HG03342 (cell line): ENCODE results near the gene NR3C2.

ENCODE experiments used
- ATAC-seq: cut with Tn5 transposase; IDR thresholded peaks from one replicate; pipeline ENCODE4 v1.9.1; 2021; ENCODE audit warnings: mild to moderate bottlenecking, moderate library complexity; ENCODE audit not compliant: unreplicated experiment

The NR3C2 gene

DNA sequence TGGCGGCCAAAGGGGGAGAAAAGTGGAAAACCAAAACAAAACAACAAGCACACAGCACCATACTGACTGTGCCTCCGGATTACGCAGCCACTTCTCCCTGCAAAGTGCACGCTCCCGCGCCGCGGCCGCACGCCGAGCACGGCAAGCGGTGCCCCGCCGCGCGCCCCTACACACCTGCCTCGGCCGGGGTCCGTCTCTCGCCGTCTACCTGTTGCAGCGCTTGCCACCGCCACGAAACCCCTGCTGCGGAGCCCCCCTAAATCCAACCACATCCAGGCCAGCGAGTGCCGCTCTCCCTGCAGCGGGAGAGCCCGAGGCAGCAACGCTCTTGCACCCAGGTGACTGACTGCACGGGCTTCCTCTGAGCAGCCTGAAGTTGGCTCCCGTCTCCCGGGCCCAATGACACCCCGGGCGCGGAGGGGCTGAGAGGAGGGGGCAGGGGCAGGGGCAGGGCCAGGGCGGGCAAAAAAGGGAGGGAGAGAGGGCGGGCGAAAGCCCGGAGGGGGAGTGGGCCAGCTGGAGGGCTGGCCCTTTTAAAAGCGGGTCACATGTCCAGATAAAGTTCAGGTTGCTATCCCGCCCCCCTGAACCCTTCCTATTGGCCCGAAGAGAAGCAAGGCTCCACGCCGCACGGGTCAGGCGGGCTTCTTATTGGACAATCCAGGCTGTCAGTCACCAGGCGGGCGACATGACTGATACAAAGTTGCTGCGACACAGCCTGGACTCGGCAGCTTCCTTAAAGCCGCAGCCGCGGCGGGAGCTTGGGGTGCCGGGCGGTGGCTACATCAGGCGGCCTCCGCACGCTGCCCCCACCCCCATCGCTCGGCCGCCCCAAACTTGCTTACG lies at the start of gene NR3C2:
Gene NR3C2, minus strand, starts transcription at position 429 of the 846 bp plus-strand sequence.
- peak; percentile 97 for ATAC-seq

DNA sequence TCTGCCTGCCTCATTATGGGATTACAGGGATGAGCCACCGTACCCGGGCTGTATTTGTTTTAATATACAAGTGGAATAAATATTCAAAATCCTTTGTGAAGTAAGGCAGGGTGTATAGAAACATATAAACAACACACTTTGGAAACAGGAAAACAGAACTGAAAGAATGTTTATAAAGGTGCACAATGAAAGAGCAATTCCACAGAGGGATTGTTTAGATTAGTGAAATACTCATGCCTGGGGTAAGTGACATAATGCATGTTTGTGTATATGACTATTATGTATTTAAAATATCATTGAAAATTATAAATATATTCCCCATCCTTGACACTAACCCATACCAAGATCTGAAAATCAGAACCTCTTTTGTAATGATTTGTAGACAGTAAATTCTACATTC lies 45.0 kb upstream of the NR3C2 start:
- no peak for ATAC-seq

GRCh38 chr4:148481636-148482035 lies 39.4 kb upstream of the NR3C2 start:
- no peak for ATAC-seq

DNA sequence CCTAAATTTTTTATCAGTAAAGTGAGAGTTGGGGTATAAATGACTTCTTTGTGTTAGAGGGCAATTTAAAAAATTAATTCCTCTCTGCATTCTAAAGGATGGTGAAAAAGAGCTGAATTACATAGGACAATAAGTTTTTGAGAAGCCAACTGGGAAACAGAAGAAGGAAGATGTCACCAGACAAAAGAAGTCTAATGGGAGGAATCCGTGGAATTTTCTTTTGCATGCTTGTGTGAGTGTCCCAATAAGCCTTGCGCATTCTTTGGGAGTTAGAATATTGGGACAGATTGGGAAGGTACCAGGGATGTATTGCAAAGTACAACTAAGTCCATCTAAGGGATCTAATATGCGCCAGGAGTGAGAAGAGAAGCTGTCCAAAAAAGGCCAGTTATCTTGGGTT lies 35.1 kb upstream of the NR3C2 start:
- no peak for ATAC-seq

DNA sequence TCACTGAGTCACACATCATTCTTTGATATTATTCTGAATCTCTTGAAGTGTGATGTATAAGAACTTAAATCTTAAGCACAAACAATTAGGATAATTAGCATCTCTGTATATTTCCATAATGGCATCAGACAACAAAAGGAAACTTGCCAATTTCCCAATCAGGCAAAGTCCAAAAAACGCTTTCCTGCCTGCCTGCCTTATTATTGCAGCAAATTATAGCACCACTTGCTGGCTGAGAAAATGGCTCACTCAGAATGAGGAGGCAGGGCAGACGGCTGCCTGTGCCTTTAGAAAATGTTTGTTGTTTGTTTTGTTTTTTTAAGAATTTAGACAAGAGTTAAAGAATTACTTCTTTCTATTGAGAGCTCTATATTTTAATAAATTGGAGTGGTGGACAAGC lies 27.7 kb upstream of the NR3C2 start:
- ATAC-seq: no peak

DNA sequence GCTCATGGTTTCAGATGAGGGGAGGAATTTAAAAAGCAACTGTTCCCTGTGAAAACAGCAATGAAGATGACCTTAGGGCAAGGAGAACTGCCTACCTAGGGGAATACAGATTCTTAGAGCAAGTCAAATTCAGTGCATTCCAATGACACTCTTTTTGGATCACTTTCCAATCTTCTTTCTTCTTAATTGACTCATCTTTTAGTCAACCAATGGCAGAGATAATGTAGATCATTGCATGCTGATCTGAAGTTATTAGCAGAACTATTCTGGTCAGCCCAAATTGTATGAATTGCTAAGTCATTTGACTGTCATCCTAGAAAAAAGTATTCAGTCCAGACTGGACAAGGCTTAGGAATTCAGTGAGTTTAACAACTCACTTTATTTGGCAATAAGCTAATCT lies 12.6 kb upstream of the NR3C2 start:
- ATAC-seq: no peak

DNA sequence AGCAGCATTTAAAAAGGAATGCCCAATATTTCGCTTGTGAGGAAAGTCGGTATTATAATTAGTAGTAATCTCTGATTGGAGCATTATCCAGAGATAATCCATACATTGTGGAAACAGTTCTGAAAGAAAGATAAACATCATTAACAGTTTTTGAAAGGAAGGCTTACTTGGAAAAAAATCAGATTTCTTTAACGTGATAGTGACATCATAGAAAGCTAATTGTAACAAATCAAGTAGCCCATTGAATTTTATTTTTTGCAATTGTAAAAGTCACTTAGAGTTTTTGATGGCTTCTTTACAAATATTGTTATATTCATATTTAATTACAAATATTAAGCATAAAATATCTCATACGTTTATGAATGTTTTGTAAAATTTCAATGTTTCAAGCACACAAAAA lies 11.6 kb upstream of the NR3C2 start:
- ATAC-seq: no peak

DNA sequence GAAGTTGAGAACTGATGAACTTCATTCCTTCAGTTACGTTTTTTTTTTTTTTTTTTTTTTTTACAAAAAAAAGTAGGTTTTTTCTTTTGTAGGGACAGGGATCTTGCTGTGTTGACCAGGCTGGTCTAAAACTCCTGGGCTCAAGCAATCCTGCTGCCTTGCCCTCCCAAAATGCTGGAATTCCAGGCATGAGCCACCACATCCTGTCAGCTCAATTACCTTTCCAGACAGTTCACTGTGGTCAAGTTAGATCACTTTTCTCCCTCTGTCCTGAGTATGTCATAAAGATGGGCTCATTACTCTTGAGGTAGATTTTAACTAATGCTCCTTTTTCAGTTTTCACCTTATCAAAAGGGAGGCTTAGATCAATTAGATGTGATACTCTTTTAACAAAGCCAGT lies 10.8 kb upstream of the NR3C2 start:
- no peak for ATAC-seq

DNA sequence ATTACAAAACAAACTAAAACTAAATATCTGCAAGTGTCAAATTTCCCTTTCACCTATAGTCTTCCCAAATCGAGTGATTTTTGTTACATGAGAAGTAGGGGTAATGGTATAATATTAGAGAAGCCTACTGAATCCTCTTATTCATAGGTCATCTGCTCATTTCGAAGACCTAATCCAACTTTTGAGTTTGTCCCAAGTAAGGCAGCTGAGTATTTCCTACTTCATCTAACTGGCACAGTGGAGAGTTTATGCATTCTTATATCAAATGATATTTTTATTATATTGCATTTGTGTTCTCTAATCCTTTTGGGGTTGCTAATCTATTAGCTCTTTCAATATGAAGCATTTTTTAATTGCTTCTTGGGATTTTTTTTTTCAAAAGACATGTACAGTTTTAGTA lies 7.7 kb upstream of the NR3C2 start:
- no peak for ATAC-seq

DNA sequence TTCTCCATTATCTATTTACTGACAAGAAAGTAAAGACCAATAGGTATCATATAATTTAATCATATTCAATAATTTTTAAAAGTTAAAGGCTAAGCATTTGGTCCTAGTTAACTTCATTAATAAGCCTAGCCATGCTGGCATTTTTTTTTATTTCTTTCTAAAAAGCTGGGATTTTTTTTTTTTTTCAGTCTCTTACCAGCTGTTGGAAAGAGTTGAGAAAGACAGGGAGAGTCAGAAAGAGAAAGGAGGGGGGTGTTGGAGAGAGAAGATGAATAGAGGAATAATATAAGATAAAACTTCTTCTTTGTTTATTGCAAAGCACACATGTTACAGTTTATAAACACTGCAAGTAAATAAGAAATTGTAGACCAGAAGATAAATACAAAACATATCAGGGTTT lies 5.9 kb upstream of the NR3C2 start:
- ATAC-seq: no peak

DNA sequence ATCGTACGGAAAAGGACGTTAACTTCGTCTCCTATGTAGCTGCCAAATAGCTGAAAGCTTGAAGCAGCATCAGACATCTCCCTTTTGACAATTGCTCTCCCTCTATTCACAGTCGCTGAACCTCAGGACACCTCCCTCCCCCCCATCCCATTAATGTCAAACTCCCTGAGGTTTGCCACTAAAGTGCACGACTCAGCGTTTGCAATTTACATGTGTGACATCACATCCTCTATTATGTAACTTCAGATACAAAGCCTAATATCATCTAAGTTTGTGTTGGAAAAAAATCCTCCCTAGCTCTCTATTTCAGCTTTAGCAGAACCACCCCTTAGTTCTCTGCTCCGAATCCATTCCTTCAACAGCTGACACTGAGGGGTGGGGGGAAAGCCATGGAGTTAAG lies 5.5 kb upstream of the NR3C2 start:
- ATAC-seq: no peak

DNA sequence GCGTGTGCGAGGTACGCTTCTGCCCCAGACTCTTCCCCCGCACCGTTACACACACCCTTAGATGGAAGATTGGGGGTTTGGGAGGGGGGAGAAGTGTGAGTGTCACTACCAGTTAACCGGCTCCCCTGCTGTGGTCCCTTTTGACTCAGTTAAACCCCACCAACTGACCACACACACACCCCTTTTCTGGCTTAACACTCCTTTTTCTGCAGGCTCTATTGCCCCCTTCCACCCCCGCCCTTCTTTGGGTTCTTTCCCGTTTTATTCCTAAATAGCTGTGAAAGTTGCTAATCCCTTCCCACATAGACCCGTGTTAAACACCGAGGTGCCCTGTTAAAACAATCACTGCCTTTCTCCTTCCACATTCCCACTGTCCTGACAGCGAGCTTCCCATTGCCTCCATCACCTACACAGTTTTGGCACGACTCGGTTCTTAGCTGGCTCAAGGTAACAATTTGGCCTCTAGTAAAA lies 3.7 kb upstream of the NR3C2 start:
- ATAC-seq: no peak

DNA sequence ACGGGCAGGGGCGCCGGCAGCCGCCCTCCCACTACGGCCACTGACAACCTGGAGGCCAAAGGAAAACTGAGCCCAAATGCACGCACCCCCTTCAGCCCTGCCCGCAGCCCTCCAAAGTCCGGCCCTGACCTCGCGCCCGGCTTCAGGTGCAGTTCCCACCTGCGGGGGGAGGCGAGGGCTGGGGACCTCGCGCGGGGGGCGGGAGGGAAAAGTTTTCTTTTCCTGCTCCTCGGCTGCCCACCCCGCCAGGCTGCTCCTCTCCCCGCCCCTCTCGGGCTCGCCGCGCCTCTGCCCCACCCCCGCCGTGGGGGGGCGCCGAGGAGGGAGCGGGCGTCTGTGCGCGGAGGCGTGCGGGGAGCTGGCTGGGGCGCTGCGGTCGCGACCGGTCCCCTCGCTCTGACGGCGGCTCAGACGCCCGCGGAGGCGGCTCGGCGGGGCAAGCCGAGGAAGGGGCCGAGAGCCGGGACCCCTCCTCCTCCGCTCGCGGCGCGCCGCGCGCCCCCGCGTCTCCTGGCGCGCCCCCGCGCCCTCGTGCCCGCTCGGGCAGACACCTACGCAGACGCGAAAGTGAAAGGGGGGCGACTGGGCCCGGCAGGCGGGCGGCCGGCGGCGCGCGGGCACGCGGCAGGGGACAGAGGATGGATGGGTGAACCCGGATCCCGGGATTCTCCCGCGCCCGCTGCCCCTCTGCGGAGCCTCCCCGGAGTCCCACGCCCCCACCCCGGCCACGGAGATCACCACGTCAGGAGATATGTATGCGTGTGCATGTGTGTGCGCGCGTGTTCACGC lies 3.1 kb upstream of the NR3C2 start:
- ATAC-seq: peak; percentile 12

DNA sequence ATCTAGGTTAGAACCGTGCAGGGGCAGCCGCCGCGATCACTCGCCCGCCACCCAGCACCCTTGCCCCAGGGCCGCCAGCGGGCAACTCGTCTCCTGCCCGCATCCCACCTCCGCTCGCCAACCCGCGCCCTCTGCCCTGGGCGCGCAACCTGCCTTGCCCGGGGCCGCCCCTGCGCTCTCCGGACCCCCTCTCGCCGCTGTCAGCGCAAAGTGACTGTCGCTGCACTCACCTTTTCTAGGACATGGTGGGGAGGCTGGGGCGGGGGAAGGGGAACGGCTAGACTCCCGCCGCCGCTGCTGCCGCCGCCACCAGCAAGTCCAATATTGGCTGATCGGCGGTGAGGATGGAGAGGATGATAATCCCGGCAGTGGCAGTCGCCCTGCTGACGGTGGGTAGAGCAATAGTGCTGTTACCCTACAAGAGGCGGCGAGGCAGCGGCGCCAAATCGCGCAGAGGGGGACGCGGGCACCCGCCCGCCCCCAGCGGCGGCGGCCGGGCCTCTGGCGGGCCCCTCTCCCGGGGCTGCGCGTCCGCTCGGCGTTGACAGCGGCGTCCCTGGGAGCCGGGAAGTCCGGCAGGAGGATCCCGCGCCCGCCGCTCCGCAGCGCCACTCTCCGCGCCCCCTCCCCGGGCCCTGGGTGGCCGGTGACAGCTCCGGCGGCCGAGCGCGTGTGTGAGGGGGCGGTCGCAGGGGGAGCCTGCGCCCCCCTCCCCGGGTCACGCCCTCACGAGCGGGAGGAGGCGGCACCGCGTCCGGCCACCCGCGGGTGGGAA lies 2.3 kb upstream of the NR3C2 start:
- ATAC-seq: no peak

DNA sequence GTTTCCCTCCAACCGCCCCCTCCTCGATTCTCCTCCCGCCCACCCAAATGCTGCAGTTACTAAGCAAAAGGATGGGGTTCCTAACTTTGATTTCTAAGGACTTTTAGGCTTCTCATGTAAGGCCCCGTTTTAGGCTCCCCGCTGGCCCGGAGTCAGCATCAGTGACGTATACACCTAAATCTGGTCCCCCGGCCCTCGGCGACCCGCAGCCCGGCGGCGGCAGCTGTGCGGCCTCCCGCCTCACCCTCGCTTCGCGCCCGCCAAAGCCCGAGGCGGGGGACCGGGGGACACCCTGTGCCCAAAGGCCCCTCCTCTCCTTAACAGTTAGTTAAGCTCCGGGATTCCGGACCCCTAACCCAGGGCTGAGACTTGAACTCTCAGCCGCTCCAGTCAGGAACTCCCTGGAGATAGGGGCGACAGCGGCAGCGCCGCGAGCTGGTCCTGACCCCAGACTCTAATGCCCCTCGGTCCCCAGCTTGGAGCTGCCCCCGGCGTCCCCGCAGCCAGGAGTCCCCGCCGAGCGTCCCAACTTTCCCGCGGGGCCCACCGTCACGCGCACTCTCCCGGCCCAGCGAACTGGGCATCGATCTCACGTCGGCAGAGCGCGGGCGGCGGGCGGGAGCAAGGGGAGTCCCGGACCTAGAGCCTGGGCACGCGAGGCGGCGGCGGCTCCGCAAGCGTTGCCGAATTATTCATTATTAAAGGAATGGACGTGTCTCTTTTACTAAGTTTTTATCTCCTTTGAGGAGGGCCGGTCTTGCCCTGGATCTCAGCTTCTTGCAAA lies 1.5 kb upstream of the NR3C2 start:
- no peak for ATAC-seq

GRCh38 chr4:148442832-148443511 lies 758 bp upstream of the NR3C2 start:
- ATAC-seq: peak; percentile 2

GRCh38 chr4:148441624-148441985 lies 609 bp downstream of the NR3C2 start:
- no peak for ATAC-seq

- no peak for ATAC-seq
Measured at GRCh38 chr4:148438047-148438446, 4.2 kb downstream of the NR3C2 start.

- ATAC-seq: no peak
Measured at GRCh38 chr4:148437439-148437838, 4.8 kb downstream of the NR3C2 start.

- no peak for ATAC-seq
Measured at GRCh38 chr4:148436512-148436911, 5.7 kb downstream of the NR3C2 start.
